ENCODE data around the gene CARD9. TPM values are rescaled to one million over a fixed set of nuclear protein-coding genes. Genes with fewer than 3 reads are reported as not detected.
A peak's percentile ranks its signal among the peaks of the same experiment; 100 is the strongest.

Gene CARD9
- total RNA-seq, 4 donors from 2014 or later = 1.1 to 5.6 (median 2.0) TPM

DNA sequence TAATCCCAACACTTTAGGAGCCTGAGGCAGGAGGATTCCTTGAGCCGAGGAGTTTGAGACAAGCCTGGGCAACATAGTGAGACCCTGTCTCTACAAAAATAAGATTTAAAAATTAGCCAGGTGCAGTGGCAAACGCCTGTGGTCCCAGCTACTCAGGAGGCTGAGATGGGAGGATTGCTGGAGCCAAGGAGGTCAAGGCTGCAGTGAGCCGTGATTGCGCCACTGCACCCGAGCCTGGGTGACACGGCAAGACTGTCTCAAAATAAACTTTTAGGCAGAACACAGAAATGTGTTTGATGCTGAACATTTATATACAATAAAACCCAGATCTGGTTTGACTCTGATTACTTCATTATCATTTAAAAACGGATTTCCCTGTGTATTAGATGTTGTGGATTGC is 32.0 kb upstream of the CARD9 start:
- in situ Hi-C loops (cut with MboI; ENCODE audit: low pct_ligation_motif_present in 1 of 4, low pct_unique_long_range_greater_than_20kb in 1 of 4, low sequenced_read_pairs in 3 of 4) = no loop called here
- Histone ChIP-seq H3K27me3 (no peaks in the 10 kb centered on the region), H3K36me3 (peaks cover 0 to 30% (median 6%) of the 10 kb centered on the region in 4 donors), H3K27ac (no peak overlapping the region), H3K9me3 (no peaks in the 10 kb centered on the region), H3K4me3 (no peak overlapping the region), H3K4me1 (peaks cover 13 to 18% (median 14%) of the 10 kb centered on the region in 4 donors)
- DNase-seq = no peak
- intact Hi-C loops (cut with DNase I; ENCODE audit: low total_unique reads) = loop anchor here (10.0 kb wide), 1 partner anchor 71 kb away; no protein-coding TSS in a partner anchor
- TF ChIP-seq POLR2A (IDR thresholded peaks at IDR 0.05) (no peak), POLR2AphosphoS5 (IDR thresholded peaks at IDR 0.05) (no peak), EP300 (IDR thresholded peaks at IDR 0.05; ENCODE audit: low read depth) (no peak)
- TF ChIP-seq, protein P1, sequence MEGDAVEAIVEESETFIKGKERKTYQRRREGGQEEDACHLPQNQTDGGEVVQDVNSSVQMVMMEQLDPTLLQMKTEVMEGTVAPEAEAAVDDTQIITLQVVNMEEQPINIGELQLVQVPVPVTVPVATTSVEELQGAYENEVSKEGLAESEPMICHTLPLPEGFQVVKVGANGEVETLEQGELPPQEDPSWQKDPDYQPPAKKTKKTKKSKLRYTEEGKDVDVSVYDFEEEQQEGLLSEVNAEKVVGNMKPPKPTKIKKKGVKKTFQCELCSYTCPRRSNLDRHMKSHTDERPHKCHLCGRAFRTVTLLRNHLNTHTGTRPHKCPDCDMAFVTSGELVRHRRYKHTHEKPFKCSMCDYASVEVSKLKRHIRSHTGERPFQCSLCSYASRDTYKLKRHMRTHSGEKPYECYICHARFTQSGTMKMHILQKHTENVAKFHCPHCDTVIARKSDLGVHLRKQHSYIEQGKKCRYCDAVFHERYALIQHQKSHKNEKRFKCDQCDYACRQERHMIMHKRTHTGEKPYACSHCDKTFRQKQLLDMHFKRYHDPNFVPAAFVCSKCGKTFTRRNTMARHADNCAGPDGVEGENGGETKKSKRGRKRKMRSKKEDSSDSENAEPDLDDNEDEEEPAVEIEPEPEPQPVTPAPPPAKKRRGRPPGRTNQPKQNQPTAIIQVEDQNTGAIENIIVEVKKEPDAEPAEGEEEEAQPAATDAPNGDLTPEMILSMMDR (IDR thresholded peaks at IDR 0.05) = no peak
- 87 to 94% methylated on average over 5 to 7 of the region's 7 CpGs for WGBS, 2 donors (ENCODE audit: low coverage in 1 of 2)

DNA sequence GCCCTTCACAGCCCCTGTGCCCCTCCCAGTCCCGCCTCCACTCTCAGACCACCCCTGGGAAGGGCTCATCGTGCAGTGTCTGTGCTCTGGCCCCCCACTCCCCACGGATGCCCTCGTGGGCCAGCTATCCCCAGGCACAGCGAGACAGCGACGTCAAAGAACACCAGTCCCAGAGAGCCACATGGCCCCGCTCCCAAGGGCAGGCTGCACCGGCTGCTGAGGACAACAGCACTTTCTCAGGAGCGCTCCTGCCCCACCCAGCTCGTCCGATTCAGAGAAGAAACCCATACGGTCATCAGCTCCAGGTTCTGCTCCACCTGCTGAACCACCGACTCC is 31.3 kb upstream of the CARD9 start:
- TF ChIP-seq POLR2A (IDR thresholded peaks at IDR 0.05) (no peak), EP300 (IDR thresholded peaks at IDR 0.05; ENCODE audit: low read depth) (no peak), POLR2AphosphoS5 (IDR thresholded peaks at IDR 0.05) (no peak)
- TF ChIP-seq, protein P1 (IDR thresholded peaks at IDR 0.05) = no peak
- Histone ChIP-seq H3K36me3 (peaks cover 0 to 30% (median 6%) of the 10 kb centered on the region in 4 donors), H3K27me3 (no peaks in the 10 kb centered on the region), H3K4me1 (peaks cover 14 to 19% (median 16%) of the 10 kb centered on the region in 4 donors), H3K9me3 (no peaks in the 10 kb centered on the region), H3K4me3 (no peak overlapping the region), H3K27ac (no peak overlapping the region)
- 83 to 85% methylated on average over 6 to 13 of the region's 14 CpGs for WGBS, 2 donors (ENCODE audit: low coverage in 1 of 2)
- intact Hi-C loops (cut with DNase I; ENCODE audit: low total_unique reads) (loop anchor here (10.0 kb wide), 1 partner anchor 70 kb away; no protein-coding TSS in a partner anchor), in situ Hi-C loops (cut with MboI; ENCODE audit: low pct_ligation_motif_present in 1 of 4, low pct_unique_long_range_greater_than_20kb in 1 of 4, low sequenced_read_pairs in 3 of 4) (no loop called here)
- DNase-seq = no peak

DNA sequence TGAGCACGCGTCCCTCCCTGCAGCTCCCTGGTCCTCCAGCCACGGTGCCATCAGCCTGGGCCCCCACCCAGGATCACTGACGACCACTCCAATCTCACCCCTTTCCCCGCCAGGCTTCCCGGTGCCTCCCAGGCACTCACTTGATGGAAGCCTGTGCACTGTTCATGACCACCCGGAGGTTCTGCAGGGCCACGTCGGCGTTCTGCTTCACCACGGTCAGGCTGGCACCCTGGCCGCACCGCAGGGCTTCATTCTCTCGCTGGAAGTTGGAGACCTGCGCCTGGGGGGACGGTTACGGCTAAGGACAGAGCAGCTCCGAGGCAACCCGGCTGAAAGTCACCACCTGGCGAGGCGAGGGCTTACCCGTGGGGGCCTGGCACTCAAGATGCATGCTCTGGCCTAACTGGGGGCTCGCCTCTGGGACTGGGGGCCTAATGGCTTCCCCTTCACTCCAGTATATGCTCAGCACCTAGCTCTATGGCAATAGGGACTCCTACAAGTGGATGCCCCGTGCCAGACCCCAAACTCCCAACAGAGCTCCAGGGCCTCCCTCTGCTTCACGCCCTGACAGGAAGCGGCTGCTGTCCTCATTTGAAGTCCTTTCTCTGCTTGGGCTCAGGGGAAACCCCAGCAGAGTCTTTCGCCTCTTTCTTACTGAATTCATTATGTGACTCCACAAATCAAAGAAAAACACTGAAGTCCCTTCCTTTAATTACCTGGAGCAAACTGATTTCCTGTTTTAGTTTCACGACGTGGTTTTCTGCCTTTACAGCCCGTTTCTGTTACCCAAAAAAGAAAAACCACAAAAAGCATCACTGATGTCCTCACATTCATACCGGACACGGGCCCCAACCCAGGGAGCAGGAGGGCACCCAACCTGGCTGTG is 30.7 kb upstream of the CARD9 start:
- Histone ChIP-seq H3K27me3 (no peaks in the 10 kb centered on the region), H3K36me3 (peaks cover 0 to 30% (median 6%) of the 10 kb centered on the region in 4 donors), H3K9me3 (no peaks in the 10 kb centered on the region), H3K4me1 (peaks cover 12 to 17% (median 14%) of the 10 kb centered on the region in 4 donors), H3K27ac (peak overlapping the region in 1 of 4 donors; percentile 40), H3K4me3 (no peak overlapping the region)
- no peak for DNase-seq
- intact Hi-C loops (cut with DNase I; ENCODE audit: low total_unique reads) (loop anchor here (10.0 kb wide), 1 partner anchor 69 kb away; no protein-coding TSS in a partner anchor), in situ Hi-C loops (cut with MboI; ENCODE audit: low pct_ligation_motif_present in 1 of 4, low pct_unique_long_range_greater_than_20kb in 1 of 4, low sequenced_read_pairs in 3 of 4) (no loop called here)
- TF ChIP-seq EP300 (IDR thresholded peaks at IDR 0.05; ENCODE audit: low read depth) = no peak
- TF ChIP-seq POLR2AphosphoS5 (IDR thresholded peaks at IDR 0.05) = no peak
- TF ChIP-seq POLR2A (IDR thresholded peaks at IDR 0.05) = no peak
- TF ChIP-seq, protein P1 (IDR thresholded peaks at IDR 0.05) = no peak
- 79 to 100% methylated on average over 1 to 32 of the region's 32 CpGs for WGBS, 2 donors (ENCODE audit: low coverage in 1 of 2)

DNA sequence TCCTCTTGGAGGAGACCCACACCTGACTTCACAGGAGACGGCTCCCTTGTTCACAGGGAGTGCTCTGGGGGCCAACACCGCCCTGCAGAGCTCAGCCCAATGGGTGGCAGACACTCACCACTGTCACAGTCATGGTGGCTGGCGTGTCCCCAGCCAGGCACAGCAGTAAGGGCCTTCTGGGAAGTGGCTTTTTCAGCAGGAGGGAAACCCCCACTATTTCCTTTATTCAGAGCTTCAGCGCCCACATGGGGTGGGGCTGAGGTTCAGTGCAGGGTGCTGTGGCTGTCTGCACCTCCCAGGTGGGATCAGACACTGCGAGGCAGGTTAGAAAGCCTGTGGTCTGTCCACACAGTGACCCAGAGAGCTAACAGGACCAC is 30.1 kb upstream of the CARD9 start:
- Histone ChIP-seq H3K9me3 (no peaks in the 10 kb centered on the region), H3K4me3 (no peak overlapping the region), H3K27ac (peak overlapping the region in 1 of 4 donors; percentile 40), H3K4me1 (peaks cover 10 to 22% (median 15%) of the 10 kb centered on the region in 4 donors), H3K36me3 (peaks cover 0 to 30% (median 6%) of the 10 kb centered on the region in 4 donors), H3K27me3 (no peaks in the 10 kb centered on the region)
- TF ChIP-seq EP300 (IDR thresholded peaks at IDR 0.05; ENCODE audit: low read depth) (no peak), POLR2AphosphoS5 (IDR thresholded peaks at IDR 0.05) (no peak)
- intact Hi-C loops (cut with DNase I; ENCODE audit: low total_unique reads) (loop anchor here (10.0 kb wide), 1 partner anchor 69 kb away; no protein-coding TSS in a partner anchor), in situ Hi-C loops (cut with MboI; ENCODE audit: low pct_ligation_motif_present in 1 of 4, low pct_unique_long_range_greater_than_20kb in 1 of 4, low sequenced_read_pairs in 3 of 4) (no loop called here)
- no peak for DNase-seq
- 66 to 80% methylated on average over 1 to 5 of the region's 5 CpGs for WGBS, 2 donors (ENCODE audit: low coverage in 1 of 2)

Data from transverse colon (tissue), 4 donors.